RWPE2 (cell line): ENCODE results near the gene ATP13A3.

Source experiments
- ATAC-seq: fragments of 200-7000 bp; cut with Tn5 transposase; 3 replicates; pipeline ENCODE4 v1.9.1; 2021; ENCODE audit warnings: low read depth
- DNase-seq: peaks from one replicate; pipeline ENCODE4 v3.0.0-alpha.2; 2020; ENCODE audit warnings: low spot score
- H3K27ac ChIP-seq: fragments of 450-650 bp; 2 replicates; pipeline ENCODE4 v1.5.1; 2017; ENCODE audit warnings: mild to moderate bottlenecking; ENCODE audit not compliant: poor library complexity, severe bottlenecking
- H3K27me3 ChIP-seq: fragments of 250-450 bp; sonication (Bioruptor Pico); 2 replicates; pipeline ENCODE4 v1.5.1; 2021; ENCODE audit warnings: mild to moderate bottlenecking, moderate library complexity; ENCODE audit not compliant: insufficient read depth, poor library complexity, severe bottlenecking
- H3K36me3 ChIP-seq: fragments of 250-450 bp; sonication (Bioruptor Pico); 2 replicates; pipeline ENCODE4 v1.5.1; 2020; ENCODE audit warnings: low read depth, mild to moderate bottlenecking, moderate library complexity
- H3K4me1 ChIP-seq: fragments of 250-450 bp; sonication (Bioruptor Pico); 2 replicates; pipeline ENCODE4 v1.5.1; 2021; ENCODE audit warnings: mild to moderate bottlenecking, moderate library complexity; ENCODE audit not compliant: insufficient read depth, poor library complexity, severe bottlenecking
- H3K4me3 ChIP-seq: fragments of 250-450 bp; sonication (Bioruptor Pico); 2 replicates; pipeline ENCODE4 v1.5.1; 2021; ENCODE audit warnings: mild to moderate bottlenecking, moderate library complexity; ENCODE audit not compliant: severe bottlenecking
- H3K9me3 ChIP-seq: fragments of 250-450 bp; sonication (Bioruptor Pico); 2 replicates; pipeline ENCODE4 v1.5.1; 2021; ENCODE audit warnings: mild to moderate bottlenecking, moderate library complexity; ENCODE audit not compliant: severe bottlenecking
- TF ChIP-seq, protein P1 (sequence below): fragments of 450-650 bp; IDR thresholded peaks from one replicate; pipeline ENCODE4 v1.5.1; 2017; ENCODE audit warnings: mild to moderate bottlenecking, moderate library complexity; ENCODE audit not compliant: poor library complexity, severe bottlenecking

Gene ATP13A3

DNA sequence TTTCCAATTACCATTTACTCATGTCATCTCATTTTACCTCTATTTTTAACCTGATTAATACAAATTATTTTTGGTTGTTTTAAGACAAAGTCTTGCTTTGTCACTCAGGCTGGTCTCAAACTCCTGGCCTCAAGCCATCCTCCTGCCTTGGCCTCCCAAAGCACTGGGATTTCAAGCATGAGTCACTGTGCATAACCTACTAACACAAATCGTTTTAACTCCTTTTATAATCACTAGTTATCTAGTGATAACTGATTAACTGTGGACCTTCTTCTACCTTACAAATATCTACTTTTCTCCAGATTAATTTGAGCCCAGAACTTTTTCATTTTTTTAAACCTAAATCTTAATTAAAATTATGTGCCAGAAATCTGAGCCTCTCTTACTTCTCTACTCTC is 4.6 kb downstream of the ATP13A3 start:
- TF ChIP-seq, protein P1, sequence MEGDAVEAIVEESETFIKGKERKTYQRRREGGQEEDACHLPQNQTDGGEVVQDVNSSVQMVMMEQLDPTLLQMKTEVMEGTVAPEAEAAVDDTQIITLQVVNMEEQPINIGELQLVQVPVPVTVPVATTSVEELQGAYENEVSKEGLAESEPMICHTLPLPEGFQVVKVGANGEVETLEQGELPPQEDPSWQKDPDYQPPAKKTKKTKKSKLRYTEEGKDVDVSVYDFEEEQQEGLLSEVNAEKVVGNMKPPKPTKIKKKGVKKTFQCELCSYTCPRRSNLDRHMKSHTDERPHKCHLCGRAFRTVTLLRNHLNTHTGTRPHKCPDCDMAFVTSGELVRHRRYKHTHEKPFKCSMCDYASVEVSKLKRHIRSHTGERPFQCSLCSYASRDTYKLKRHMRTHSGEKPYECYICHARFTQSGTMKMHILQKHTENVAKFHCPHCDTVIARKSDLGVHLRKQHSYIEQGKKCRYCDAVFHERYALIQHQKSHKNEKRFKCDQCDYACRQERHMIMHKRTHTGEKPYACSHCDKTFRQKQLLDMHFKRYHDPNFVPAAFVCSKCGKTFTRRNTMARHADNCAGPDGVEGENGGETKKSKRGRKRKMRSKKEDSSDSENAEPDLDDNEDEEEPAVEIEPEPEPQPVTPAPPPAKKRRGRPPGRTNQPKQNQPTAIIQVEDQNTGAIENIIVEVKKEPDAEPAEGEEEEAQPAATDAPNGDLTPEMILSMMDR, result no peak
- Histone ChIP-seq H3K9me3 (no peaks in the 10 kb centered on the region), H3K36me3 (peaks cover 76% of the 10 kb centered on the region), H3K27me3 (no peaks in the 10 kb centered on the region), H3K4me1 (peaks cover 27% of the 10 kb centered on the region), H3K27ac (peak overlapping the region; percentile 35), H3K4me3 (no peak overlapping the region)
- ATAC-seq (no peak), DNase-seq (no peak)

DNA sequence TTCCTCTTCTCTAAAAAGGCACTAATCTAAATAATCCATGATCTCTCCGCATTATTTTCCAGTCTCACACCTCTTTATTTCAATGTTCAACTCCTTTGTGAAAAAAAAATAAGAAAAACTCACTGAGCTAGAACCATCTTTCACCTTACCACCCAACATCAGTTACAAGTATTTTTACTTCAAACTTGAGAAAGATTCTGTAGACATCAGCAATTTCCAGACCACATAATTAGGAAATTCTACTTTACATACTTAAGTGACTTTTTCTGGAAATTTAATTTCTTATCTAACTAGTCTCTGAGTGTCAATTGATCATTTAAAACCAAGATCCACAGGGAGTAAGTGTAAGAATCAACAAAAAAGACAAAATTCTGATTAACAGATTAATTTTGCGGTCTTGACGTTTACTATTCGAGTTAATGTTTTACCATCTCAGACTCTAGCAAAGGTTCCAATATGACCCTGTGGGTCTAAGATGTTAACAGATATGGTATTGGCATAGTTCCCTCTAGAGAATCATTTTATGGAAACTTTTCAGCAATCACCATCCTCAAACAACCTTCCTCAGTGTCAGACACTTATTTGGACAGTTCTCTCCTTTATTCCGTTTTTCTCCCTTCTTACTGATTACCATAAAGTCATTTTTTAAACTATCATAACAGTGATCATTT is 5.1 kb downstream of the ATP13A3 start:
- Histone ChIP-seq H3K36me3 (peaks cover 76% of the 10 kb centered on the region), H3K4me3 (no peak overlapping the region), H3K27me3 (no peaks in the 10 kb centered on the region), H3K27ac (peak overlapping the region; percentile 35), H3K4me1 (peaks cover 25% of the 10 kb centered on the region), H3K9me3 (no peaks in the 10 kb centered on the region)
- DNase-seq, result no peak
- no peak for ATAC-seq
- TF ChIP-seq, protein P1, result no peak

DNA sequence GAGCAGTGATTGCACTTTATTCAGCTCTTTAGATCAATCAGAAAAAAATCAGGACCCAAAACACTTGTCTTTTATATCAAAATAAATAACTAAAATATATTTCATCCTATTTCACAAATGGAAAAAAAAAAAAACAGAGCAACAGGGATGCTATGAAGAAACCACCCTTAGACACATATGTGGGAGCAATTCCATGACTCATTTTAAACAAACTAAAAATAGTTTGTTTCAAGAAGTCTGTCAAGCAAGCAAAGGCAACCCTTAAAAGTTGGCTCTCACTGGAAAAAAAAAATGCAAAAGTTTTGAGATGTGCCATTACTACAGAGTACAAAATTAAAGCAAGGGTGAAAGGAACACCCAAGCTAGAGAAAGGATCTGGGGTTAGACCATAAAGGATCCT is 5.7 kb downstream of the ATP13A3 start:
- H3K27ac ChIP-seq, result peak overlapping the region; percentile 35
- no peak for DNase-seq
- peak; percentile 54 for ATAC-seq
- H3K27me3 ChIP-seq, result no peaks in the 10 kb centered on the region
- no peaks in the 10 kb centered on the region for H3K9me3 ChIP-seq
- H3K36me3 ChIP-seq, result peaks cover 79% of the 10 kb centered on the region
- H3K4me3 ChIP-seq, result no peak overlapping the region
- TF ChIP-seq, protein P1, result no peak
- peaks cover 30% of the 10 kb centered on the region for H3K4me1 ChIP-seq

DNA sequence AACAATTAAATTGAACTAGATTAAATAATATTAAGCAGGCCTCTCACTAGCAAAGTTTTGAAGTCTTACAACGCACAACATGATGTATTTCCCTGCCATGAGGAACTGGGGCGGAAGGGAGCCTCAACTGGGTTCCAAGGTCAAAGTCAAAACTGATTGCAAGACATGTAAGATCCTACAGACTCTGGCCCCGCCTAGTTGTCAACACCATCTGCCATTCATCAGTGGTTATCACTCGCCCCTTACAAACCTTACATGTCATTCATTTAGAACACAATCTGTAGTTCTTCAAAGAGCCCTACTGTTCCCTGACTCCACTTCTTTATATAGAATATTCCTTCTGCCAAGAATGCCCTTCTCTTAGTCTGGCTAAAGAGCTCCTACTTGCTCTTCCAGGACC is 10.0 kb downstream of the ATP13A3 start:
- H3K4me3 ChIP-seq, result no peak overlapping the region
- DNase-seq (no peak), ATAC-seq (no peak)
- peaks cover 72% of the 10 kb centered on the region for H3K36me3 ChIP-seq
- H3K27ac ChIP-seq, result no peak overlapping the region
- no peaks in the 10 kb centered on the region for H3K27me3 ChIP-seq
- peaks cover 30% of the 10 kb centered on the region for H3K4me1 ChIP-seq
- H3K9me3 ChIP-seq, result no peaks in the 10 kb centered on the region
- TF ChIP-seq, protein P1, result no peak

DNA sequence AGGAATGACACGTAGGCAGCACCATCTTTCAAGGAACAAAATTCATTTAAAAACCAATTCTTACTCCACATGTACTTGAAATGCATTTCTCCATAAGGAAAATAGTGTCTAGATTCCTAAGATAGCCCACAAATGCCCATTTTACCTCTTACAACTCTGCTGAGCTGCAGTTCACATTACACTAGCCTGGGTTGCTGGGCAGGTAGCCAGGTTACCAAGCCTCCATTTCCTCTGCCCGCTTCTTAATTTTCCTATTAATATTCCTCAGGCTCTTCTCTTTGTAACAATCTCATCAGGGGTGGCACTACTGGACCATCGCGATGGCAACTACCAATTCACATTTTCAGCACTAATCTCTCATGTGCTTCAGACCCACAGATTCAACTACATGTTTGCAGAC is 10.8 kb downstream of the ATP13A3 start:
- ATAC-seq (no peak), DNase-seq (no peak)
- Histone ChIP-seq H3K27me3 (no peaks in the 10 kb centered on the region), H3K9me3 (no peaks in the 10 kb centered on the region), H3K4me3 (no peak overlapping the region), H3K27ac (no peak overlapping the region), H3K4me1 (peaks cover 22% of the 10 kb centered on the region), H3K36me3 (peaks cover 69% of the 10 kb centered on the region)
- TF ChIP-seq, protein P1, result no peak
